Lower leg skin (tissue), 3 donors: ENCODE results near the gene MAP3K14.

Experiments
- POLR2A ChIP-seq, 2 donors: fragments of 450-650 bp; IDR thresholded peaks; one replicate each; pipeline ENCODE4 v1.6.1; 2016 to 2017; ENCODE audit warnings: antibody characterized with exemption in 2 of 2, mild to moderate bottlenecking in 1 of 2, moderate library complexity in 1 of 2
- TF ChIP-seq, protein P1 (sequence below), 3 donors: fragments of 450-650 bp; IDR thresholded peaks; one replicate each; pipeline ENCODE4 v1.5.1; 2016; ENCODE audit warnings: antibody characterized with exemption in 3 of 3, mild to moderate bottlenecking in 3 of 3, moderate library complexity in 2 of 3

DNA sequence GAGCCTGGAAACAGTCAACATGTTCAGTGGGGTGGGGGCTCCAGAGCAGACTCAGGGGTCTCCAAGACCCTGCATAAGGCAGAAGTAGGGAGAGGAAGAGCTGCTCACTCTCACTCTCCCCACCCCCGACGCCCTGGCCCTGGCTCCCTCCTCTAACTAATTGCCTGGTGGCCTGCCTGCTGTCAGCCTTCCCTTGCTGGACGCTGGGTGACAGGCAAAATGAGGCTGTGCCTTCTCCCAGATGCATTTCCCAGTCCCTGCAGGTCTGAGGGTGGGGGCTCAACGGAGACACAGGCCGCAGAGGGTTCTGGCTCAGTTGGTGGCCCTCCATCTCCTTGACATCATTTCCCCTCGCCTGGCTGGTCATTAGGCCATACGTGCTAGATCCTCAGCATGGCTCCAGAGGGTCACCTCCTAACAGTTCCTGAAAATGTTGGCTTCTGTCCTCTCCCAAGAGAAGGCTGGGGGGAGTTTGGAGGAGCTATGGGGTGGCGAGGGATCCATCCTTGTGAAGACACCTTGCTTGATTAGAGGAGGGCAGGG is 93.8 kb downstream of the MAP3K14 start:
- TF ChIP-seq POLR2A (IDR thresholded peaks at IDR 0.05): no peak
- TF ChIP-seq, protein P1, sequence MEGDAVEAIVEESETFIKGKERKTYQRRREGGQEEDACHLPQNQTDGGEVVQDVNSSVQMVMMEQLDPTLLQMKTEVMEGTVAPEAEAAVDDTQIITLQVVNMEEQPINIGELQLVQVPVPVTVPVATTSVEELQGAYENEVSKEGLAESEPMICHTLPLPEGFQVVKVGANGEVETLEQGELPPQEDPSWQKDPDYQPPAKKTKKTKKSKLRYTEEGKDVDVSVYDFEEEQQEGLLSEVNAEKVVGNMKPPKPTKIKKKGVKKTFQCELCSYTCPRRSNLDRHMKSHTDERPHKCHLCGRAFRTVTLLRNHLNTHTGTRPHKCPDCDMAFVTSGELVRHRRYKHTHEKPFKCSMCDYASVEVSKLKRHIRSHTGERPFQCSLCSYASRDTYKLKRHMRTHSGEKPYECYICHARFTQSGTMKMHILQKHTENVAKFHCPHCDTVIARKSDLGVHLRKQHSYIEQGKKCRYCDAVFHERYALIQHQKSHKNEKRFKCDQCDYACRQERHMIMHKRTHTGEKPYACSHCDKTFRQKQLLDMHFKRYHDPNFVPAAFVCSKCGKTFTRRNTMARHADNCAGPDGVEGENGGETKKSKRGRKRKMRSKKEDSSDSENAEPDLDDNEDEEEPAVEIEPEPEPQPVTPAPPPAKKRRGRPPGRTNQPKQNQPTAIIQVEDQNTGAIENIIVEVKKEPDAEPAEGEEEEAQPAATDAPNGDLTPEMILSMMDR (IDR thresholded peaks at IDR 0.05): no peak
